ENCODE measurements around the gene TRIM71. TPM values are rescaled to one million over a fixed set of nuclear protein-coding genes. Genes with fewer than 3 reads are reported as not detected.

The TRIM71 gene
- total and polyA plus RNA-seq, 2 of the 13 experiments (the other 11 are each of a cell fraction or from before 2014, with no cell fraction given), result 21.7 to 76.9 TPM

DNA sequence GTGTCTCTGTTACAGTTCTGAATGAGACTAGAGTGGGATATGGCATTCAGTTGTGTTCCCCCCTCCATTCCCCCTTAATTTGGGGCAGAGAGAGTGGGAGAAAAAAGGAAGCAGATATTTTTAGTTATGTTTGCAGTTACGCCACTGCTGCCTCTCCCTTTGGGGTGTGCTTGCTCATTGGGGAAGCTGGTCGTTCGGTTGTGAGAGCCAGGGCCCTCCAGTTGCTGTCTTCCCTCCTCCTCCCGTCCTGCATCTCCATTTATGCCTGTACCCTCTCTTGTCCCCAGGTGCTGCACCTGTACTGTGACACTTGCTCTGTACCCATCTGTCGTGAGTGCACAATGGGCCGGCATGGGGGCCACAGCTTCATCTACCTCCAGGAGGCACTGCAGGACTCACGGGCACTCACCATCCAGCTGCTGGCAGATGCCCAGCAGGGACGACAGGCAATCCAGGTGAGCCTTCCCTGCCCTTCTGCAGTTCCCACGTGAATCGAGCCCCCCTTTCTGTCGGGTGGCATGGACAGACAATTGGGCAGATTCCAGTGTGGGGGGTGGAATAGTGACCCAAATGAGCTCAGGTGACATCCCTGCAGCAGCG, 55.8 kb downstream of the TRIM71 start (continued):
- TF ChIP-seq PHF5A (CRISPR knock-in tag; IDR thresholded peaks at IDR 0.05; ENCODE audit: low read depth, unreplicated experiment) (no peak), POLR2A (IDR thresholded peaks at IDR 0.05; ENCODE audit: insufficient read depth in 1 of 2, low read depth in 2 of 2, low read length in 2 of 2) (peak in 1 of 2 experiments; percentile 30; a peak in 1 of 4 replicates)

DNA sequence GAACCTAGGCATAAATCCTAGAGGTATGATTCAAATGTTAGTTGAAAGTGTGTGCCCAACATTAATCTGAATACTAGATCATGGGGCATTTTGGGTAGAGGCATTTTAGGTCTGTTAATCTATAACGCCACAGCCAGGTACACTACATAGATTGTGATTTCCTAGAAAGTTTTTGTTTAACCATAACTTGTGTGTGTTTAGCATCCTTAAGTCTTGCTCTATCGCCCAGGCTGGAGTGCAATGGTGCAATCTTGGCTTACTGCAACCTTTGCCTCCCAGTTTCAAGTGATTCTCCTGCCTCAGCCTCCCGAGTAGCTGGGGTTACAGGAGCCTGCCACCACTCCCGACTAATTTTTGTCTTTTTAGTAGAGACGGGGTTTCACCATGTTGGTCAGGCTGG, 59.1 kb downstream of the TRIM71 start:
- no peak overlapping the region for H3K27ac ChIP-seq (ENCODE audit: extremely low read length, insufficient read depth, low read length)
- H3K9me3 ChIP-seq (ENCODE audit: low read length), result no peaks in the 10 kb centered on the region
- peaks cover 38 to 78% of the 10 kb centered on the region in 2 experiments for H3K36me3 ChIP-seq (replicated peaks in 1 of 2; ENCODE audit: control insufficient read depth in 1 of 2, insufficient read depth in 2 of 2, low read length in 2 of 2)
- H3K4me3 ChIP-seq (replicated peaks in 1 of 3; ENCODE audit: insufficient read depth in 1 of 3, low read depth in 2 of 3, low read length in 3 of 3), result no peak overlapping the region
- DNase-seq (ENCODE audit: low spot score) (no peak), FAIRE-seq (no peak), ATAC-seq (no peak; the same call in 2 of the 3 replicates)
- TF ChIP-seq ZNF605 (CRISPR knock-in tag; IDR thresholded peaks at IDR 0.05) (no peak), AGO2 (optimal IDR thresholded peaks at IDR 0.05; ENCODE audit: low read depth, low read length) (peak; percentile 31), SNAI1 (CRISPR knock-in tag; IDR thresholded peaks at IDR 0.05; ENCODE audit: borderline replicate concordance) (no peak), MTA1 (CRISPR knock-in tag; IDR thresholded peaks at IDR 0.05; ENCODE audit: borderline replicate concordance) (no peak), BCL6 (CRISPR knock-in tag; IDR thresholded peaks at IDR 0.05) (peak; percentile 91), ZNF724P (CRISPR knock-in tag; IDR thresholded peaks at IDR 0.05; ENCODE audit: borderline replicate concordance) (no peak)
- TF ChIP-seq, protein P1, sequence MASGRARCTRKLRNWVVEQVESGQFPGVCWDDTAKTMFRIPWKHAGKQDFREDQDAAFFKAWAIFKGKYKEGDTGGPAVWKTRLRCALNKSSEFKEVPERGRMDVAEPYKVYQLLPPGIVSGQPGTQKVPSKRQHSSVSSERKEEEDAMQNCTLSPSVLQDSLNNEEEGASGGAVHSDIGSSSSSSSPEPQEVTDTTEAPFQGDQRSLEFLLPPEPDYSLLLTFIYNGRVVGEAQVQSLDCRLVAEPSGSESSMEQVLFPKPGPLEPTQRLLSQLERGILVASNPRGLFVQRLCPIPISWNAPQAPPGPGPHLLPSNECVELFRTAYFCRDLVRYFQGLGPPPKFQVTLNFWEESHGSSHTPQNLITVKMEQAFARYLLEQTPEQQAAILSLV (CRISPR knock-in tag; IDR thresholded peaks at IDR 0.05; ENCODE audit: borderline replicate concordance), result no peak
- H3K4me1 ChIP-seq (ENCODE audit: insufficient read depth, low read length), result peaks cover 49% of the 10 kb centered on the region
- no peak overlapping the region for H2AFZ ChIP-seq (ENCODE audit: low read length)
- WGBS (ENCODE audit: low lambda C conversion rate), result 91% methylated on average over 5 of the region's 5 CpGs
- intact Hi-C loops (cut with micrococcal nuclease; ENCODE audit: unreplicated experiment) (no loop called here), in situ Hi-C loops (cut with HindIII; ENCODE audit: extremely low pct_ligation_motif_present, low pct_unique_long_range_greater_than_20kb) (no loop called here)
- H3K79me2 ChIP-seq (ENCODE audit: insufficient read depth, low read length), result peaks cover 98% of the 10 kb centered on the region
- BruUV-seq (replicated peaks), result no TSS peak
- ChIA-PET CTCF (ENCODE audit: low intra/inter-chr PET ratio, low total read pairs) (no interaction called here), POLR2A (no interaction called here)
- no peak overlapping the region for H3K9ac ChIP-seq (ENCODE audit: insufficient read depth, low read depth, low read length)
- H3K4me2 ChIP-seq (ENCODE audit: low read depth, low read length), result no peak overlapping the region
- peaks cover 96% of the 10 kb centered on the region for H4K20me1 ChIP-seq (ENCODE audit: insufficient read depth, low read length)
- H3K27me3 ChIP-seq (ENCODE audit: control insufficient read depth in 1 of 2, insufficient read depth in 2 of 2, low read length in 2 of 2), result no peaks in the 10 kb centered on the region

Measured in HepG2 (cell line).